Measurements from ENCODE around the gene TDP2.

GRCh38 chr6:24667378-24667803, 692 bp upstream of the TDP2 start:
- TF ChIP-seq CTCF (IDR thresholded peaks at IDR 0.05) (no peak), POLR2AphosphoS5 (IDR thresholded peaks at IDR 0.05) (no peak)
